ENCODE data around the gene RPL13.

- TF ChIP-seq, protein P1, sequence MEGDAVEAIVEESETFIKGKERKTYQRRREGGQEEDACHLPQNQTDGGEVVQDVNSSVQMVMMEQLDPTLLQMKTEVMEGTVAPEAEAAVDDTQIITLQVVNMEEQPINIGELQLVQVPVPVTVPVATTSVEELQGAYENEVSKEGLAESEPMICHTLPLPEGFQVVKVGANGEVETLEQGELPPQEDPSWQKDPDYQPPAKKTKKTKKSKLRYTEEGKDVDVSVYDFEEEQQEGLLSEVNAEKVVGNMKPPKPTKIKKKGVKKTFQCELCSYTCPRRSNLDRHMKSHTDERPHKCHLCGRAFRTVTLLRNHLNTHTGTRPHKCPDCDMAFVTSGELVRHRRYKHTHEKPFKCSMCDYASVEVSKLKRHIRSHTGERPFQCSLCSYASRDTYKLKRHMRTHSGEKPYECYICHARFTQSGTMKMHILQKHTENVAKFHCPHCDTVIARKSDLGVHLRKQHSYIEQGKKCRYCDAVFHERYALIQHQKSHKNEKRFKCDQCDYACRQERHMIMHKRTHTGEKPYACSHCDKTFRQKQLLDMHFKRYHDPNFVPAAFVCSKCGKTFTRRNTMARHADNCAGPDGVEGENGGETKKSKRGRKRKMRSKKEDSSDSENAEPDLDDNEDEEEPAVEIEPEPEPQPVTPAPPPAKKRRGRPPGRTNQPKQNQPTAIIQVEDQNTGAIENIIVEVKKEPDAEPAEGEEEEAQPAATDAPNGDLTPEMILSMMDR (IDR thresholded peaks at IDR 0.05): no peak
- TF ChIP-seq POLR2AphosphoS5 (IDR thresholded peaks at IDR 0.05) (no peak), POLR2A (IDR thresholded peaks at IDR 0.05) (no peak)
Measured at GRCh38 chr16:89555265-89555664, 5.2 kb upstream of the RPL13 start.
